ENCODE results near the gene SAE1. TPM values are rescaled to one million over a fixed set of nuclear protein-coding genes. Genes with fewer than 3 reads are reported as not detected.

The SAE1 gene
- total RNA-seq, 1 experiment from 2014 or later, result 140 TPM

GRCh38 chr19:47228937-47229675, 98.5 kb downstream of the SAE1 start:
- CTCF ChIA-PET, result no interaction called here
- Histone ChIP-seq H3K9me3 (ENCODE audit: control insufficient read depth, insufficient read depth, low read depth, low read length) (no peaks in the 10 kb centered on the region), H3K4me3 (ENCODE audit: low read depth in 2 of 2, low read length in 2 of 2) (peak overlapping the region; percentile 65 to 78), H3K36me3 (ENCODE audit: control insufficient read depth, insufficient read depth, low read length) (no peaks in the 10 kb centered on the region; the same call in 1 of the 2 replicates), H3K4me1 (ENCODE audit: control insufficient read depth, insufficient read depth, low read length) (peaks cover 20% of the 10 kb centered on the region), H3K27me3 (ENCODE audit: control insufficient read depth, insufficient read depth, low read length) (no peaks in the 10 kb centered on the region), H3K27ac (ENCODE audit: low read length) (peak overlapping the region; percentile 81)
- POLR2A ChIA-PET, result no interaction called here
- TF ChIP-seq POLR2AphosphoS5 (IDR thresholded peaks at IDR 0.05; ENCODE audit: low read depth, low read length) (no peak), SIN3A (IDR thresholded peaks at IDR 0.05; ENCODE audit: borderline replicate concordance, insufficient read depth, low read depth, low read length) (0 out of 2 replicates have a peak, but pooled peaks have one; percentile 30)
- intact Hi-C loops (cut with micrococcal nuclease; ENCODE audit: unreplicated experiment), result loop anchor here (10.0 kb wide), 1 partner anchor 184 kb away; the partner anchor contains the start of gene TMEM160
- BruUV-seq (replicated peaks), result no TSS peak
- ATAC-seq (no peak), DNase-seq (ENCODE audit: low read depth, low spot score) (no peak)
- in situ Hi-C loops (cut with HindIII; ENCODE audit: low pct_unique_long_range_greater_than_20kb, low sequenced_read_pairs), result no loop called here

GRCh38 chr19:47229676-47230053, 99.0 kb downstream of the SAE1 start:
- in situ Hi-C loops (cut with HindIII; ENCODE audit: low pct_unique_long_range_greater_than_20kb, low sequenced_read_pairs) (no loop called here), intact Hi-C loops (cut with micrococcal nuclease; ENCODE audit: unreplicated experiment) (loop anchor here (10.0 kb wide), 1 partner anchor 185 kb away; the partner anchor contains the start of gene TMEM160)
- ATAC-seq, result no peak
- TF ChIP-seq REST (IDR thresholded peaks at IDR 0.05; ENCODE audit: insufficient read depth in 1 of 2, low read depth in 2 of 2, low read length in 1 of 2) (no peak), POLR2AphosphoS5 (IDR thresholded peaks at IDR 0.05; ENCODE audit: low read depth, low read length) (no peak), TCF7L2 (IDR thresholded peaks at IDR 0.05; ENCODE audit: low read depth, low read length) (no peak), CTCF (IDR thresholded peaks at IDR 0.05) (no peak), SIN3A (IDR thresholded peaks at IDR 0.05; ENCODE audit: borderline replicate concordance, insufficient read depth, low read depth, low read length) (no peak)
- ChIA-PET POLR2A (no interaction called here), CTCF (no interaction called here)
- no peaks in the 10 kb centered on the region for H3K27me3 ChIP-seq (ENCODE audit: control insufficient read depth, insufficient read depth, low read length)
- H3K9me3 ChIP-seq (ENCODE audit: control insufficient read depth, insufficient read depth, low read depth, low read length), result no peaks in the 10 kb centered on the region
- peak overlapping the region; percentile 59 for H3K27ac ChIP-seq (ENCODE audit: low read length)
- DNase-seq (ENCODE audit: low read depth, low spot score), result no peak
- TSS peak; percentile 87 for BruUV-seq (replicated peaks)
- H3K36me3 ChIP-seq (ENCODE audit: control insufficient read depth, insufficient read depth, low read length), result no peaks in the 10 kb centered on the region; the same call in 1 of the 2 replicates
- peaks cover 20% of the 10 kb centered on the region for H3K4me1 ChIP-seq (ENCODE audit: control insufficient read depth, insufficient read depth, low read length)
- H3K4me3 ChIP-seq (ENCODE audit: low read depth in 2 of 2, low read length in 2 of 2), result peak overlapping the region; percentile 65 to 78

All from Panc1 (cell line).